HG03025 (cell line): ENCODE data around the gene TCF7L2.

Experiments used
- ATAC-seq: cut with Tn5 transposase; IDR thresholded peaks from one replicate; pipeline ENCODE4 v1.9.1; 2021; ENCODE audit warnings: mild to moderate bottlenecking, moderate library complexity; ENCODE audit not compliant: unreplicated experiment, low FRiP score

Gene TCF7L2

GRCh38 chr10:112989826-112990225, 39.8 kb downstream of the TCF7L2 start:
- ATAC-seq, result no peak

- ATAC-seq, result no peak
These were observed 40.2 kb downstream of the TCF7L2 start for GRCh38 chr10:112990271-112990670.

GRCh38 chr10:112991888-112992491, 41.9 kb downstream of the TCF7L2 start:
- no peak for ATAC-seq

- no peak for ATAC-seq
These were observed 46.4 kb downstream of the TCF7L2 start for GRCh38 chr10:112996462-112996861.

GRCh38 chr10:112999102-112999501, 49.1 kb downstream of the TCF7L2 start:
- no peak for ATAC-seq

GRCh38 chr10:113000442-113000841, 50.4 kb downstream of the TCF7L2 start:
- no peak for ATAC-seq

- no peak for ATAC-seq
These were observed 51.0 kb downstream of the TCF7L2 start for GRCh38 chr10:113000876-113001598.

- ATAC-seq, result no peak
These were observed 51.8 kb downstream of the TCF7L2 start for GRCh38 chr10:113001599-113002448.

- ATAC-seq, result no peak
These were observed 52.4 kb downstream of the TCF7L2 start for GRCh38 chr10:113002449-113002777.

GRCh38 chr10:113003052-113003451, 53.0 kb downstream of the TCF7L2 start:
- no peak for ATAC-seq

GRCh38 chr10:113004069-113004618, 54.1 kb downstream of the TCF7L2 start:
- no peak for ATAC-seq

- no peak for ATAC-seq
These were observed 55.3 kb downstream of the TCF7L2 start for GRCh38 chr10:113005380-113005779.

- no peak for ATAC-seq
These were observed 56.8 kb downstream of the TCF7L2 start for GRCh38 chr10:113006656-113007342.

- no peak for ATAC-seq
These were observed 57.3 kb downstream of the TCF7L2 start for GRCh38 chr10:113007343-113007771.

- ATAC-seq, result no peak
These were observed 57.8 kb downstream of the TCF7L2 start for GRCh38 chr10:113007821-113008220.

GRCh38 chr10:113011592-113012374, 61.7 kb downstream of the TCF7L2 start:
- no peak for ATAC-seq

GRCh38 chr10:113015201-113015600, 65.2 kb downstream of the TCF7L2 start:
- ATAC-seq, result no peak

- no peak for ATAC-seq
These were observed 67.3 kb downstream of the TCF7L2 start for GRCh38 chr10:113017376-113017775.

- ATAC-seq, result no peak
These were observed 68.0 kb downstream of the TCF7L2 start for GRCh38 chr10:113018034-113018433.

GRCh38 chr10:113019096-113019495, 69.0 kb downstream of the TCF7L2 start:
- ATAC-seq, result no peak
